SK-N-SH (cell line): Measurements from ENCODE around the gene NYNRIN. TPM values are rescaled to one million over a fixed set of nuclear protein-coding genes. Genes with fewer than 3 reads are reported as not detected.

Experiments
- CTCF ChIA-PET: fragments of 300-600, 350-600 bp; formaldehyde crosslinking; extraction: SDS; loops from one replicate; lab custom pipeline; 2021; lab: Yijun Ruan, JAX
- POLR2A ChIA-PET: fragments of 350-600 bp; sonication (Branson Sonifier 250); formaldehyde crosslinking; extraction: SDS; loops from one replicate; lab custom pipeline; 2020; ENCODE audit warnings: antibody characterized with exemption, inconsistent platforms; lab: Yijun Ruan, JAX
- DNase-seq: peaks from one replicate; pipeline ENCODE4 v3.0.0; 2012
- H2AFZ ChIP-seq: fragments of 200-600 bp; sonication (generic); 2 replicates; pipeline ENCODE4 v1.8.1; 2016; ENCODE audit warnings: antibody characterized with exemption, mild to moderate bottlenecking, low read depth
- H3F3A ChIP-seq: fragments of 200-600 bp; sonication (generic); replicated peaks from 2 replicates; pipeline ENCODE3; 2016; ENCODE audit warnings: antibody characterized with exemption, mild to moderate bottlenecking; ENCODE audit not compliant: insufficient read depth
- H3K27ac ChIP-seq, 2 experiments: fragments of 200-500 bp in 1 of 2; fragments of 200-600 bp in 1 of 2; sonication (Bioruptor generic) in 1 of 2; sonication (generic), shearing (Covaris generic) in 1 of 2; 2 replicates each; pipeline versions ENCODE4 v1.5.1 to v1.6.1; 2014 to 2016; ENCODE audit warnings: low read depth in 2 of 2, inconsistent platforms in 1 of 2, low read length in 1 of 2, mild to moderate bottlenecking in 1 of 2, mixed read lengths in 1 of 2
- H3K27me3 ChIP-seq: fragments of 200-600 bp; sonication (generic), shearing (Covaris generic); 2 replicates; pipeline ENCODE4 v1.6.1; 2016; ENCODE audit warnings: mixed run types; ENCODE audit not compliant: insufficient read depth
- H3K36me3 ChIP-seq, 2 experiments: fragments of 200-500 bp in 1 of 2; fragments of 200-600 bp in 1 of 2; sonication (Bioruptor generic) in 1 of 2; sonication (generic) in 1 of 2; replicated peaks in 1 of 2; 2 replicates each; pipeline versions ENCODE3 to v1.5.1; 2014 to 2016; ENCODE audit warnings: low read length in 1 of 2, mild to moderate bottlenecking in 1 of 2; ENCODE audit not compliant: insufficient read depth in 2 of 2, control insufficient read depth in 1 of 2
- H3K4me1 ChIP-seq, 2 experiments: fragments of 200-500 bp in 1 of 2; fragments of 200-600 bp in 1 of 2; sonication (Bioruptor generic) in 1 of 2; sonication (generic), shearing (Covaris generic) in 1 of 2; 2 replicates each; pipeline versions ENCODE4 v1.5.1 to v1.6.1; 2014 to 2016; ENCODE audit warnings: low read depth in 1 of 2, low read length in 1 of 2, mixed run types in 1 of 2; ENCODE audit not compliant: insufficient read depth in 2 of 2, control insufficient read depth in 1 of 2
- H3K4me2 ChIP-seq: fragments of 200-600 bp; sonication (generic), shearing (Covaris generic); 2 replicates; pipeline ENCODE4 v1.6.1; 2017; ENCODE audit warnings: mixed run types
- H3K4me3 ChIP-seq, 2 experiments: fragments of 200-500 bp in 1 of 2; fragments of 200-600 bp in 1 of 2; sonication (Bioruptor generic) in 1 of 2; sonication (generic), shearing (Covaris generic) in 1 of 2; 2 replicates each; pipeline versions ENCODE4 v1.5.1 to v1.8.1; 2014 to 2016; ENCODE audit warnings: low read depth in 2 of 2, inconsistent platforms in 1 of 2, low read length in 1 of 2, mild to moderate bottlenecking in 1 of 2, mixed read lengths in 1 of 2, moderate library complexity in 1 of 2
- H3K79me2 ChIP-seq: fragments of 200-600 bp; sonication (generic); 2 replicates; pipeline ENCODE4 v1.8.1; 2017; ENCODE audit warnings: mild to moderate bottlenecking; ENCODE audit not compliant: insufficient read depth
- H3K9ac ChIP-seq: fragments of 200-600 bp; sonication (generic); 2 replicates; pipeline ENCODE4 v1.6.1; 2017; ENCODE audit warnings: mixed run types
- H3K9me2 ChIP-seq: fragments of 200-600 bp; sonication (generic); 2 replicates; pipeline ENCODE4 v1.6.1; 2017; ENCODE audit warnings: mixed run types
- H3K9me3 ChIP-seq: fragments of 200-600 bp; sonication (generic); 2 replicates; pipeline ENCODE4 v1.6.1; 2017; ENCODE audit warnings: mixed run types, mild to moderate bottlenecking, moderate library complexity
- H4K20me1 ChIP-seq: fragments of 200-600 bp; sonication (generic); 2 replicates; pipeline ENCODE4 v1.6.1; 2017; ENCODE audit warnings: mild to moderate bottlenecking, mixed run types; ENCODE audit not compliant: insufficient read depth
- CHD2 ChIP-seq: fragments of 150-350 bp; IDR thresholded peaks from 2 replicates; pipeline ENCODE4 v1.6.1; 2018; ENCODE audit warnings: low read length; ENCODE audit not compliant: partially characterized antibody
- CTCF ChIP-seq: fragments of 200-600 bp; sonication (generic); IDR thresholded peaks from 2 replicates; pipeline ENCODE4 v1.6.1; 2017; ENCODE audit warnings: antibody characterized with exemption, mild to moderate bottlenecking, moderate library complexity
- GABPA ChIP-seq: IDR thresholded peaks from 2 replicates; pipeline ENCODE4 v1.4.0; 2012; ENCODE audit warnings: low read depth, mild to moderate bottlenecking
- GATA2 ChIP-seq: sonication (generic); formaldehyde crosslinking; IDR thresholded peaks from 2 replicates; pipeline ENCODE4 v1.5.0; 2020; ENCODE audit warnings: mild to moderate bottlenecking, missing genetic modification reagents
- MXI1 ChIP-seq: IDR thresholded peaks from 2 replicates; pipeline ENCODE4 v1.6.1; 2012; ENCODE audit warnings: mild to moderate bottlenecking, low read depth, low read length, improper control_type of control experiment
- NFIC ChIP-seq: IDR thresholded peaks from 2 replicates; pipeline ENCODE4 v1.4.0; 2012; ENCODE audit warnings: borderline replicate concordance
- RAD21 ChIP-seq: IDR thresholded peaks from 2 replicates; pipeline ENCODE4 v1.6.1; 2012; ENCODE audit warnings: mild to moderate bottlenecking, low read length
- RCOR1 ChIP-seq: fragments of 150-350 bp; IDR thresholded peaks from 2 replicates; pipeline ENCODE4 v1.6.1; 2017; ENCODE audit warnings: antibody characterized with exemption, low read length
- SIN3A ChIP-seq: IDR thresholded peaks from 2 replicates; pipeline ENCODE4 v1.6.1; 2012; ENCODE audit warnings: low read depth, mild to moderate bottlenecking, low read length, moderate library complexity, borderline replicate concordance
- SMC3 ChIP-seq: IDR thresholded peaks from 2 replicates; pipeline ENCODE4 v1.6.1; 2012; ENCODE audit warnings: low read depth, low read length, improper control_type of control experiment
- USF2 ChIP-seq: fragments of 150-350 bp; IDR thresholded peaks from 2 replicates; pipeline ENCODE4 v1.6.1; 2017; ENCODE audit warnings: antibody characterized with exemption, low read length, low read depth, borderline replicate concordance
- WGBS: methylation state at CpG from one replicate; pipeline ENCODE4 v1.1.6; 2017; ENCODE audit warnings: low lambda C conversion rate; 5-methylcytosine and 5-hydroxymethylcytosine counted together
- polyA plus RNA-seq, 3 experiments: library from polyadenylated mRNA; depleted of rRNA; stranded (reverse); fragments of >200 nt; gene quantifications; 2 replicates each; pipeline ENCODE4 v1.2.3, GENCODE V29; 2012

The NYNRIN gene
- polyA plus RNA-seq, 1 of the 3 experiments (the other 2 are of a cell fraction), result 4.8 TPM

- Histone ChIP-seq H3K9me2 (no peaks in the 10 kb centered on the region), H3K4me2 (peak overlapping the region; percentile 98), H3K27me3 (no peaks in the 10 kb centered on the region), H2AFZ (no peak overlapping the region), H3K79me2 (peaks cover 31% of the 10 kb centered on the region), H4K20me1 (peaks cover 16% of the 10 kb centered on the region), H3K27ac (peak overlapping the region in 1 of 2 experiments; percentile 40; a peak in 1 of 4 replicates), H3K9me3 (no peaks in the 10 kb centered on the region), H3K4me3 (peak overlapping the region; percentile 71 to 87), H3F3A (peaks cover 19% of the 10 kb centered on the region), H3K9ac (no peak overlapping the region), H3K4me1 (peaks cover 21 to 26% of the 10 kb centered on the region in 2 experiments; a peak in 2 of 4 replicates), H3K36me3 (peaks cover 22 to 31% of the 10 kb centered on the region in 2 experiments)
- TF ChIP-seq CTCF, result peak; percentile 96
- peak; percentile 94 for TF ChIP-seq RAD21
- TF ChIP-seq SIN3A, result no peak
- peak; percentile 88 for TF ChIP-seq SMC3
- TF ChIP-seq GABPA, result no peak
- peak; percentile 32; the same call in 1 of the 2 replicates for TF ChIP-seq NFIC
- peak; percentile 18 for TF ChIP-seq CHD2
- TF ChIP-seq USF2, result peak; percentile 12; the same call in 1 of the 2 replicates
- TF ChIP-seq GATA2 (CRISPR knock-in tag), result no peak
- peak; percentile 39; the same call in 1 of the 2 replicates for TF ChIP-seq RCOR1
- 0 out of 2 replicates have a peak, but pooled peaks have one; percentile 25 for TF ChIP-seq MXI1
- CTCF ChIA-PET, result interaction anchor here (0.6 to 16.4 kb wide), 51 partner anchors 9 to 270 kb away, joined by 3 to 445 read pairs (median 5); partner anchors contain the start of genes ADCY4, CIDEB, IPO4 and IRF9
- WGBS, result 30% methylated on average over 11 of the region's 15 CpGs
- POLR2A ChIA-PET, result interaction anchor here (0.7 to 3.9 kb wide), 12 partner anchors 12 to 189 kb away, joined by 3 to 37 read pairs (median 4); partner anchors contain the start of gene TINF2
- DNase-seq, result peak; percentile 93
Observed at GRCh38 chr14:24431569-24432258, 32.9 kb downstream of the NYNRIN start.
